Right lobe of liver (tissue), 6 donors: Measurements from ENCODE around the gene OR10V1. TPM values are rescaled to one million over a fixed set of nuclear protein-coding genes. Genes with fewer than 3 reads are reported as not detected.

Experiments
- ATAC-seq, 4 donors: fragments of 200-7000 bp; cut with Tn5 transposase; one replicate each; pipeline ENCODE4 v1.9.1; 2020; ENCODE audit warnings: mild to moderate bottlenecking in 4 of 4, moderate library complexity in 4 of 4
- DNase-seq, 3 donors: peaks; one replicate each; pipeline ENCODE4 v3.0.0-alpha.2; 2020
- H3K27ac ChIP-seq, 3 donors: fragments of 200-600 bp; one replicate each; pipeline ENCODE4 v1.8.0; 2022
- H3K27me3 ChIP-seq, 2 donors: fragments of 200-600 bp; one replicate each; pipeline ENCODE4 v1.8.0; 2022
- H3K36me3 ChIP-seq, 4 donors: fragments of 200-600 bp; sonication (generic) in 1 of 4; one replicate each; pipeline versions ENCODE4 v1.5.1 to v1.8.0; 2017 to 2022; ENCODE audit warnings: control low read depth in 1 of 4
- H3K4me1 ChIP-seq, 4 donors: fragments of 200-600 bp; sonication (generic) in 1 of 4; one replicate each; pipeline versions ENCODE4 v1.5.1 to v1.8.0; 2017 to 2022; ENCODE audit warnings: control low read depth in 1 of 4
- H3K4me3 ChIP-seq, 3 donors: fragments of 200-600 bp; one replicate each; pipeline ENCODE4 v1.8.0; 2022
- H3K9me3 ChIP-seq, 4 donors: fragments of 200-600 bp; sonication (generic) in 1 of 4; one replicate each; pipeline versions ENCODE4 v1.5.1 to v1.8.0; 2017 to 2022; ENCODE audit warnings: control low read depth in 1 of 4
- CTCF ChIP-seq, 4 donors: fragments of 200-600 bp in 3 of 4; fragments of 450-650 bp in 1 of 4; IDR thresholded peaks; one replicate each; pipeline versions ENCODE4 v1.5.1 to v1.8.0; 2016 to 2022; ENCODE audit warnings: antibody characterized with exemption in 4 of 4, mild to moderate bottlenecking in 2 of 4
- POLR2A ChIP-seq: fragments of 450-650 bp; IDR thresholded peaks from one replicate; pipeline ENCODE4 v1.6.1; 2017; ENCODE audit warnings: antibody characterized with exemption, mild to moderate bottlenecking
- WGBS: methylation state at CpG from one replicate; pipeline ENCODE4 v1.1.6; 2018; ENCODE audit warnings: low coverage, low lambda C conversion rate; ENCODE audit not compliant: insufficient coverage; ENCODE audit errors: missing lambda C conversion rate; 5-methylcytosine and 5-hydroxymethylcytosine counted together
- intact Hi-C, 2 donors: fragments of 100-400 bp; cut with DNase I; formaldehyde crosslinking; loops; one replicate each; pipeline versions ENCODE4 v1.11.2 to v1.14.1; 2022
- long read RNA-seq: library from polyadenylated mRNA; unstranded; transcript quantifications from one replicate; pipeline ENCODE4 v2.0.0, GENCODE V29; 2019
- total RNA-seq, 6 experiments: library from RNA; depleted of rRNA in 2 of 6; stranded (reverse); fragments of >200 nt in 2 of 6; fragmentation: NEBNext Ultra II Directional in 3 of 6; extraction: Animal tissue kit (Norgen Biotek cat#: 25700) in 3 of 6; gene quantifications; one replicate each; pipeline versions ENCODE4 v1.1.0 to v1.2.4, GENCODE V29; 2016 to 2023
- donor health status: DM: no; HTN: yes; CAD: no.
- donor health status: DM: no; HTN: no; CAD: no.
- donor health status: DM: no; HTN: no; CAD: no.
- donor health status: DM: no; HTN: yes; CAD: no.
- donor health status: DM: no; HTN: yes; CAD: no.

Gene OR10V1
- not detected for total RNA-seq
- long read RNA-seq, result 0 reads

GRCh38 chr11:59713745-59714144, at the start of gene OR10V1:
Gene OR10V1 (minus strand): TSS chr11:59713845. CDS start chr11:59713845, 0 bp downstream.
- DNase-seq (no peak), ATAC-seq (no peak)
- WGBS, result 69% methylated on average over 2 of the region's 2 CpGs
- Histone ChIP-seq H3K27ac (no peak within 1 kb of the TSS), H3K4me1 (no peaks in the 10 kb centered on the region), H3K27me3 (no peaks in the 10 kb centered on the region), H3K4me3 (no peak within 1 kb of the TSS), H3K9me3 (no peaks in the 10 kb centered on the region), H3K36me3 (no peaks in the 10 kb centered on the region)
- intact Hi-C loops, result no loop called here
- TF ChIP-seq CTCF (IDR thresholded peaks at IDR 0.05), result no peak
- no peak for TF ChIP-seq POLR2A

GRCh38 chr11:59761993-59762392, 48.3 kb upstream of the OR10V1 start:
- Histone ChIP-seq H3K36me3 (no peaks in the 10 kb centered on the region), H3K27me3 (no peaks in the 10 kb centered on the region), H3K27ac (no peak overlapping the region), H3K9me3 (no peaks in the 10 kb centered on the region), H3K4me3 (no peak overlapping the region), H3K4me1 (no peaks in the 10 kb centered on the region)
- DNase-seq (no peak), ATAC-seq (peak; percentile 23 to 65 (median 28))
- intact Hi-C loops, result loop anchor here in 1 of 2 donors (5.0 kb wide), 1 partner anchor 35 kb away; no protein-coding TSS in a partner anchor
- TF ChIP-seq CTCF (IDR thresholded peaks at IDR 0.05) (no peak), POLR2A (no peak)
- 71% methylated on average over 6 of the region's 6 CpGs for WGBS

GRCh38 chr11:59760771-59761170, 47.1 kb upstream of the OR10V1 start:
- WGBS, result 90% methylated on average over 4 of the region's 4 CpGs
- H3K27me3 ChIP-seq, result no peaks in the 10 kb centered on the region
- H3K27ac ChIP-seq, result no peak overlapping the region
- no peaks in the 10 kb centered on the region for H3K36me3 ChIP-seq
- intact Hi-C loops, result loop anchor here in 1 of 2 donors (5.0 kb wide), 1 partner anchor 37 kb away; no protein-coding TSS in a partner anchor
- H3K4me3 ChIP-seq, result no peak overlapping the region
- H3K4me1 ChIP-seq, result no peaks in the 10 kb centered on the region
- DNase-seq (no peak), ATAC-seq (no peak)
- TF ChIP-seq CTCF (IDR thresholded peaks at IDR 0.05), result no peak
- H3K9me3 ChIP-seq, result no peaks in the 10 kb centered on the region

GRCh38 chr11:59759900-59760299, 46.3 kb upstream of the OR10V1 start:
- WGBS, result 74% methylated on average over 4 of the region's 4 CpGs
- DNase-seq (no peak), ATAC-seq (no peak)
- Histone ChIP-seq H3K4me3 (no peak overlapping the region), H3K27ac (no peak overlapping the region), H3K27me3 (no peaks in the 10 kb centered on the region), H3K36me3 (no peaks in the 10 kb centered on the region), H3K4me1 (no peaks in the 10 kb centered on the region), H3K9me3 (no peaks in the 10 kb centered on the region)
- TF ChIP-seq CTCF (IDR thresholded peaks at IDR 0.05), result no peak
- no peak for TF ChIP-seq POLR2A
- intact Hi-C loops, result loop anchor here in 1 of 2 donors (5.0 kb wide), 1 partner anchor 37 kb away; no protein-coding TSS in a partner anchor
